ENCODE results near the gene PRPF19. TPM values are rescaled to one million over a fixed set of nuclear protein-coding genes. Genes with fewer than 3 reads are reported as not detected.

PRPF19 gene
- total RNA-seq, 4 donors from 2014 or later, result 50.2 to 73.6 (median 60.5) TPM

GRCh38 chr11:60872124-60872960 is 34.0 kb downstream of the PRPF19 start:
- H3K27ac ChIP-seq, result peak overlapping the region in 1 of 4 donors; percentile 14
- WGBS, 2 donors (ENCODE audit: low coverage in 1 of 2), result 100% methylated on average over 2 of the region's 6 CpGs
- no peak overlapping the region for H3K4me3 ChIP-seq
- TF ChIP-seq POLR2AphosphoS5 (IDR thresholded peaks at IDR 0.05) (no peak), EP300 (IDR thresholded peaks at IDR 0.05) (no peak), CTCF (IDR thresholded peaks at IDR 0.05) (no peak), POLR2A (IDR thresholded peaks at IDR 0.05) (no peak)
- no peaks in the 10 kb centered on the region for H3K9me3 ChIP-seq
- peaks cover 0 to 58% (median 6%) of the 10 kb centered on the region in 3 donors for H3K4me1 ChIP-seq
- ATAC-seq, result peak; percentile 60
- H3K36me3 ChIP-seq, result no peaks in the 10 kb centered on the region
- H3K27me3 ChIP-seq, result no peaks in the 10 kb centered on the region

GRCh38 chr11:60871378-60872061 is 34.9 kb downstream of the PRPF19 start:
- no peak overlapping the region for H3K4me3 ChIP-seq
- H3K27ac ChIP-seq, result no peak overlapping the region
- peaks cover 0 to 57% (median 6%) of the 10 kb centered on the region in 3 donors for H3K4me1 ChIP-seq
- no peaks in the 10 kb centered on the region for H3K36me3 ChIP-seq
- TF ChIP-seq POLR2A (IDR thresholded peaks at IDR 0.05), result no peak
- no peak for TF ChIP-seq EP300 (IDR thresholded peaks at IDR 0.05)
- no peak for TF ChIP-seq CTCF (IDR thresholded peaks at IDR 0.05)
- no peak for TF ChIP-seq POLR2AphosphoS5 (IDR thresholded peaks at IDR 0.05)
- H3K27me3 ChIP-seq, result no peaks in the 10 kb centered on the region
- no peaks in the 10 kb centered on the region for H3K9me3 ChIP-seq
- no peak for ATAC-seq
- 77 to 80% methylated on average over 3 to 4 of the region's 7 CpGs for WGBS, 2 donors (ENCODE audit: low coverage in 1 of 2)

- Histone ChIP-seq H3K36me3 (no peaks in the 10 kb centered on the region), H3K27ac (no peak overlapping the region), H3K27me3 (no peaks in the 10 kb centered on the region), H3K4me3 (no peak overlapping the region), H3K9me3 (no peaks in the 10 kb centered on the region), H3K4me1 (peaks cover 0 to 57% (median 6%) of the 10 kb centered on the region in 3 donors)
- no peak for ATAC-seq
- TF ChIP-seq POLR2A (IDR thresholded peaks at IDR 0.05) (no peak), CTCF (IDR thresholded peaks at IDR 0.05) (no peak), EP300 (IDR thresholded peaks at IDR 0.05) (no peak), POLR2AphosphoS5 (IDR thresholded peaks at IDR 0.05) (no peak)
- WGBS, 2 donors (ENCODE audit: low coverage in 1 of 2), result 89 to 100% methylated on average over 2 to 6 of the region's 13 CpGs
Measured at GRCh38 chr11:60870733-60871377, 35.5 kb downstream of the PRPF19 start.

- no peak for ATAC-seq
- Histone ChIP-seq H3K27me3 (no peaks in the 10 kb centered on the region), H3K27ac (no peak overlapping the region), H3K4me3 (no peak overlapping the region), H3K4me1 (peaks cover 0 to 56% (median 6%) of the 10 kb centered on the region in 3 donors), H3K36me3 (no peaks in the 10 kb centered on the region), H3K9me3 (no peaks in the 10 kb centered on the region)
- WGBS, 2 donors (ENCODE audit: low coverage in 1 of 2), result no CpG with 5 or more reads among the region's 3 CpGs
- TF ChIP-seq EP300 (IDR thresholded peaks at IDR 0.05) (no peak), POLR2A (IDR thresholded peaks at IDR 0.05) (no peak), CTCF (IDR thresholded peaks at IDR 0.05) (no peak), POLR2AphosphoS5 (IDR thresholded peaks at IDR 0.05) (no peak)
Measured at GRCh38 chr11:60870276-60870675, 36.1 kb downstream of the PRPF19 start.

All from gastroesophageal sphincter (tissue), 4 donors.